HEK293 (cell line): ENCODE measurements around the gene LIMA1.
A peak's percentile ranks its signal among the peaks of the same experiment; 100 is the strongest.

Experiments used
- CTCF ChIA-PET: fragments of 350-600 bp; formaldehyde crosslinking; extraction: SDS; loops from one replicate; lab custom pipeline; 2021; ENCODE audit warnings: antibody characterized with exemption; lab: Yijun Ruan, JAX
- POLR2A ChIA-PET: fragments of 300-600 bp; formaldehyde crosslinking; extraction: SDS; loops from one replicate; lab custom pipeline; 2020; ENCODE audit warnings: antibody characterized with exemption, inconsistent platforms; lab: Yijun Ruan, JAX
- H3K27ac ChIP-seq: fragments of 200-500 bp; sonication (Bioruptor generic); 2 replicates; pipeline ENCODE4 v1.5.1; 2014; ENCODE audit warnings: low read depth, low read length, control low read depth, inconsistent platforms; ENCODE audit errors: extremely low read depth
- H3K36me3 ChIP-seq, 2 experiments: fragments of 200-500 bp in 1 of 2; sonication (Bioruptor generic) in 1 of 2; 1 replicate in 1 of 2; 2 replicates in 1 of 2; pipeline ENCODE4 v1.5.1; 2014 to 2017; ENCODE audit warnings: inconsistent platforms in 2 of 2, low read length in 2 of 2; ENCODE audit not compliant: control insufficient read depth in 2 of 2, insufficient read depth in 1 of 2
- H3K4me1 ChIP-seq: fragments of 200-500 bp; sonication (Bioruptor generic); 2 replicates; pipeline ENCODE4 v1.5.1; 2014; ENCODE audit warnings: mild to moderate bottlenecking, low read length, inconsistent platforms; ENCODE audit not compliant: control insufficient read depth, insufficient read depth
- H3K4me3 ChIP-seq: 2 replicates; pipeline ENCODE4 v1.5.1; 2011; ENCODE audit warnings: low read depth, mild to moderate bottlenecking, control low read depth, low read length, moderate library complexity
- H3K9me3 ChIP-seq: fragments of 200-500 bp; sonication (Bioruptor generic); 2 replicates; pipeline ENCODE4 v1.5.1; 2014; ENCODE audit warnings: low read depth, low read length, inconsistent platforms; ENCODE audit not compliant: control insufficient read depth, insufficient read depth
- ATF2 ChIP-seq: fragments of 450-650 bp; formaldehyde crosslinking; IDR thresholded peaks from 2 replicates; pipeline ENCODE4 v1.5.1; 2016; ENCODE audit warnings: missing biosample characterization, missing genetic modification characterization, low read depth
- GLI4 ChIP-seq: fragments of 450-650 bp; formaldehyde crosslinking; IDR thresholded peaks from 2 replicates; pipeline ENCODE4 v1.5.1; 2016; ENCODE audit warnings: missing biosample characterization, missing genetic modification characterization
- INSM2 ChIP-seq: fragments of 450-650 bp; formaldehyde crosslinking; IDR thresholded peaks from 2 replicates; pipeline ENCODE4 v1.5.1; 2016; ENCODE audit warnings: missing biosample characterization, missing genetic modification characterization
- MZF1 ChIP-seq: fragments of 450-650 bp; formaldehyde crosslinking; IDR thresholded peaks from 2 replicates; pipeline ENCODE4 v1.5.1; 2017; ENCODE audit warnings: missing biosample characterization, missing genetic modification characterization, borderline replicate concordance
- REPIN1 ChIP-seq: fragments of 450-650 bp; formaldehyde crosslinking; IDR thresholded peaks from 2 replicates; pipeline ENCODE4 v1.5.1; 2017; ENCODE audit warnings: missing biosample characterization, missing genetic modification characterization, low read depth
- ZBTB20 ChIP-seq: fragments of 450-650 bp; formaldehyde crosslinking; IDR thresholded peaks from 2 replicates; pipeline ENCODE4 v1.5.1; 2016; ENCODE audit warnings: missing biosample characterization, missing genetic modification characterization
- ZBTB44 ChIP-seq: fragments of 450-650 bp; IDR thresholded peaks from 2 replicates; pipeline ENCODE4 v1.5.1; 2018; ENCODE audit warnings: missing biosample characterization, mild to moderate bottlenecking, missing genetic modification characterization
- ZBTB49 ChIP-seq: fragments of 450-650 bp; formaldehyde crosslinking; IDR thresholded peaks from 2 replicates; pipeline ENCODE4 v1.5.1; 2016; ENCODE audit warnings: missing biosample characterization, missing genetic modification characterization, low read depth
- ZNF148 ChIP-seq: fragments of 450-650 bp; formaldehyde crosslinking; IDR thresholded peaks from 2 replicates; pipeline ENCODE4 v1.5.0; 2017; ENCODE audit warnings: missing biosample characterization, missing genetic modification characterization, borderline replicate concordance
- ZNF155 ChIP-seq: fragments of 450-650 bp; formaldehyde crosslinking; IDR thresholded peaks from 2 replicates; pipeline ENCODE4 v1.5.1; 2016; ENCODE audit warnings: missing biosample characterization, missing genetic modification characterization
- ZNF19 ChIP-seq: fragments of 450-650 bp; formaldehyde crosslinking; IDR thresholded peaks from 2 replicates; pipeline ENCODE4; 2016; ENCODE audit warnings: missing biosample characterization, missing genetic modification characterization, low read depth
- ZNF302 ChIP-seq: fragments of 450-650 bp; formaldehyde crosslinking; IDR thresholded peaks from 2 replicates; pipeline ENCODE4 v1.5.1; 2016; ENCODE audit warnings: missing biosample characterization, missing genetic modification characterization, low read depth
- ZNF354C ChIP-seq: fragments of 450-650 bp; formaldehyde crosslinking; IDR thresholded peaks from 2 replicates; pipeline ENCODE4 v1.5.1; 2016; ENCODE audit warnings: missing biosample characterization, missing genetic modification characterization, low read depth, borderline replicate concordance
- ZNF404 ChIP-seq: fragments of 450-650 bp; formaldehyde crosslinking; IDR thresholded peaks from 2 replicates; pipeline ENCODE4 v1.5.1; 2017; ENCODE audit warnings: missing biosample characterization, missing genetic modification characterization
- ZNF488 ChIP-seq: fragments of 450-650 bp; formaldehyde crosslinking; IDR thresholded peaks from 2 replicates; pipeline ENCODE4 v1.5.1; 2016; ENCODE audit warnings: missing biosample characterization, missing genetic modification characterization
- ZNF600 ChIP-seq: fragments of 450-650 bp; formaldehyde crosslinking; IDR thresholded peaks from 2 replicates; pipeline ENCODE4 v1.5.1; 2016; ENCODE audit warnings: missing biosample characterization, missing genetic modification characterization
- ZNF621 ChIP-seq: fragments of 450-650 bp; formaldehyde crosslinking; IDR thresholded peaks from 2 replicates; pipeline ENCODE4 v1.5.1; 2017; ENCODE audit warnings: missing biosample characterization, missing genetic modification characterization
- ZNF629 ChIP-seq: fragments of 450-650 bp; formaldehyde crosslinking; IDR thresholded peaks from 2 replicates; pipeline ENCODE4 v1.5.1; 2017; ENCODE audit warnings: missing biosample characterization, missing genetic modification characterization
- ZNF660 ChIP-seq: fragments of 450-650 bp; IDR thresholded peaks from 2 replicates; pipeline ENCODE4 v1.5.1; 2018; ENCODE audit warnings: missing biosample characterization, mild to moderate bottlenecking, missing genetic modification characterization
- ZNF76 ChIP-seq: fragments of 450-650 bp; formaldehyde crosslinking; IDR thresholded peaks from 2 replicates; pipeline ENCODE4; 2016; ENCODE audit warnings: low read depth, missing biosample characterization, missing genetic modification characterization, borderline replicate concordance
- TF ChIP-seq, protein P1 (sequence below): fragments of 450-650 bp; formaldehyde crosslinking; IDR thresholded peaks from 2 replicates; pipeline ENCODE4 v1.5.1; 2017; ENCODE audit warnings: missing biosample characterization, missing genetic modification characterization

Gene LIMA1

DNA sequence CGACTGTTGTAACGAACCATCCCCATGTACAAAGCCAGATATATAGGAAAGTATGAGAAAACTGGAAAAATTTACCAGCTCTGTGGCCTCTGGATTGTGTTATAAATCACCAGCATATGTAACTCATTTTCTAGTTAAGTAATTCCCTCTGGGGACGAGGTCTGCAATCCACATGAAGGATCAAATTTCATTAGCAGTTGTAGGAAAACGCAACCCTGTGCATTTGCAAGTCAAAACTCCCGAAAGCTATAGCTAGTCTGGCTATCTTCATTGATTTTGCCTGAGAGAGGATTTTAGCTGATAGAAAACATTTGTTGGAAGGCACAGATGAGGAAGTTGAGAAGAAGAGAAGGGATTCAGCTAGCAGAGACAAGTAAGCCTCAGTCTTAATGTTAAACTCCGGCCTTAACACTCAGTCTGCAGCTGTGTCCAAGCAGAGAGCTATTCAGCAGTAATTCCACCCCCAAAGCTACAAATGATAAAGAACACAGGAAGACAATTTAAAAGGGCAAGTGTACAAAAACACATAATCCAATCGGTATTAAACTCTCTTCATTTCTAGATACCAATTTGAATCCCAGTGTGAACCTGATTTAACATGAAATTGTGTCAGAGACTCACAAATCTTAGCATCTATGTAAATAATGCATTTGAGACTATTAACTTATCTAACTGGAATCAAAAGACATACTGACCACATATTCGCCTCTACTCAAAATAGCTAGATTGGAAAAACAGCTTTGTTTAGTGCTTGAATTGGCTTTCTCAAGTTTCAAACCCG is 61.9 kb downstream of the LIMA1 start (continued):
- TF ChIP-seq ZBTB44 (tag by site-specific recombination): peak; percentile 98
- TF ChIP-seq ZNF302 (tag by site-specific recombination): no peak
- peak; percentile 62; the same call in 1 of the 2 replicates for TF ChIP-seq ZNF76 (tag by site-specific recombination)
- no peak for TF ChIP-seq ZNF354C (tag by site-specific recombination)
- peak; percentile 93 for TF ChIP-seq MZF1
- no peak for TF ChIP-seq ZNF488
- TF ChIP-seq ZNF148 (tag by site-specific recombination): no peak
- no peak for TF ChIP-seq ZNF621
- TF ChIP-seq ZNF404 (tag by site-specific recombination): no peak
- no peak for TF ChIP-seq REPIN1 (tag by site-specific recombination)
- no peak for TF ChIP-seq ZBTB49 (tag by site-specific recombination)
- TF ChIP-seq, all 188 proteins: peak for 58

DNA sequence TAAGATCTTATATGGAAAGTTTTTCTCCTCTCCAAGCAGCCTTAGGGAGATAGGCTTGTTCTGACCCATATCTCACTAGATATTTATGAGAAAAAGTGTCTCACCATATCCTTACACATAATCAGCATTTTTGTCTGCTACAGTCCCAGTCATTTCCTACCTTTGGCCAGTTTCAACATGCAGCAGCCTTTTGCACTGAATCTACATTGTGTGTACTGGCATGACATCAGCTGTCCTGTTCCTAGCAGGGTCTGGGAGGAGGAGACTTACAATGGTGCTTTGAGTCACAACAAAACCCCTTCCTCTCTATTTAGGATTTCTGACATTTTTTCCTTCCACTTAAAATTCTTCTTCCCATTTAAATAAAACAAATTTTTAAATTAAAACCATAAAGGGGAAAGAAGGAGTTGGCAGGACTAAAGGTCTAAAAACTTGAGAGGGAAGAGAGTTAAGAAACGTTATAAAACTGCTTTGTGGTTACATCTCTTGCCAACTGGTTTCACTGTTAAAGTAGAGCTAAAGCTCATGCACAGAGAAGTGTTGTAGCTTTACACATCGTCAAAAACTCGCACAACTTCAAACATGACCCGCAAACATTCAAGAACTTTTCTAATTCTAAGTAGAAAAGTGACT is 62.8 kb downstream of the LIMA1 start:
- peak overlapping the region; percentile 88 for H3K27ac ChIP-seq
- peak overlapping the region; percentile 45 for H3K4me3 ChIP-seq
- no peaks in the 10 kb centered on the region for H3K9me3 ChIP-seq
- H3K36me3 ChIP-seq: peaks cover 0 to 4% of the 10 kb centered on the region in 2 experiments; a peak in 2 of 3 replicates
- POLR2A ChIA-PET: interaction anchor here (1.0 to 3.2 kb wide), 3 partner anchors 8 to 108 kb away, joined by 4 to 17 read pairs (median 10); partner anchors contain the start of genes COX14 and LIMA1
- CTCF ChIA-PET: interaction anchor here (0.7 to 2.0 kb wide), 4 partner anchors 8 to 119 kb away, joined by 3 to 11 read pairs (median 6); no protein-coding TSS in a partner anchor
- peaks cover 22% of the 10 kb centered on the region for H3K4me1 ChIP-seq
- TF ChIP-seq, protein P1, sequence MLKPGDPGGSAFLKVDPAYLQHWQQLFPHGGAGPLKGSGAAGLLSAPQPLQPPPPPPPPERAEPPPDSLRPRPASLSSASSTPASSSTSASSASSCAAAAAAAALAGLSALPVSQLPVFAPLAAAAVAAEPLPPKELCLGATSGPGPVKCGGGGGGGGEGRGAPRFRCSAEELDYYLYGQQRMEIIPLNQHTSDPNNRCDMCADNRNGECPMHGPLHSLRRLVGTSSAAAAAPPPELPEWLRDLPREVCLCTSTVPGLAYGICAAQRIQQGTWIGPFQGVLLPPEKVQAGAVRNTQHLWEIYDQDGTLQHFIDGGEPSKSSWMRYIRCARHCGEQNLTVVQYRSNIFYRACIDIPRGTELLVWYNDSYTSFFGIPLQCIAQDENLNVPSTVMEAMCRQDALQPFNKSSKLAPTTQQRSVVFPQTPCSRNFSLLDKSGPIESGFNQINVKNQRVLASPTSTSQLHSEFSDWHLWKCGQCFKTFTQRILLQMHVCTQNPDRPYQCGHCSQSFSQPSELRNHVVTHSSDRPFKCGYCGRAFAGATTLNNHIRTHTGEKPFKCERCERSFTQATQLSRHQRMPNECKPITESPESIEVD (tag by site-specific recombination): peak; percentile 5
- 0 out of 2 replicates have a peak, but pooled peaks have one; percentile 14 for TF ChIP-seq ZBTB20 (tag by site-specific recombination)
- TF ChIP-seq ZNF19 (tag by site-specific recombination): no peak
- TF ChIP-seq ZNF629 (tag by site-specific recombination): peak; percentile 34
- no peak for TF ChIP-seq INSM2 (tag by site-specific recombination)
- TF ChIP-seq ZNF155 (tag by site-specific recombination): no peak
- no peak for TF ChIP-seq GLI4 (tag by site-specific recombination)
- TF ChIP-seq ZNF600 (tag by site-specific recombination): peak; percentile 46; the same call in 1 of the 2 replicates
- TF ChIP-seq ZNF660 (tag by site-specific recombination): peak; percentile 45; the same call in 1 of the 2 replicates
- peak; percentile 14; the same call in 1 of the 2 replicates for TF ChIP-seq ATF2 (tag by site-specific recombination)
